Measurements from ENCODE around the gene ABCC9.
"Not testable (repeated sequence)": the region's sequence is repeated elsewhere in the genome, so short reads cannot be mapped to it uniquely, and the experiment has no call there.

ABCC9 gene

DNA sequence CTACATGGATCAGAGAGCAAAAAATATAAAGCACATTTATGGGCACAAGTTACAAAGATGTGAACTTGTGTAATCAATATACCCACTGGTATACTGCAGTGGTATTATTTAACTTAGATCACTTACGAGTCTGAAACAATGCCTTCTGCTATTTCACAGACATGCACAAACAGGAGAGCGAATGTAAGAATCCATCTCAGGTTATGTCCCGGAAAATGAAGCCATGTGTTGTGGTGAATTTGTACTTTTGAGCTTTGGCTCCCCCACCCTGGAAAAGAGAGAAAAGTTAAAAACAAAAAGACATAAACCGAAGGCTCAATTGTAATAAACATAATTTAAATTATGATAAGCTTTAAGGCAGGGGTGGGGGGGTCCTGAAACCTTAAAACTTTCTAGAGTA, 7.6 kb downstream of the ABCC9 start:
- DNase-seq (ENCODE audit: low spot score), result no peak

DNA sequence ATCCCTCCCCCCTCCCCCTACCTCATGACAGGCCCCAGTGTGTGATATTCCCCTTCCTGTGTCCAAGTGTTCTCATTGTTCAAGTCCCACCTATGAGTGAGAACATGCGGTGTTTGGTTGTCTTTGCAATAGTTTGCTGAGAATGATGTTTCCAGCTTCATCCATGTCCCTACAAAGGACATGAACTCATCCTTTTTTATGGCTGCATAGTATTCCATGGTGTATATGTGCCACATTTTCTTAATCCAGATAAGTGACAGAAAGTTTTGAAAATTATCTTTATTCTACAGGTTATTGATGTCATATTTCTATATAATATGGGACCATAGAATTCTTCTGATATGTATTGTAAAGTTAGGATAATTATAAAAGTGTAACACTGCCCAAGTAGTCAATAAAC, 11.3 kb downstream of the ABCC9 start:
- DNase-seq (ENCODE audit: low spot score), result not testable (repeated sequence)

GRCh38 chr12:21925296-21925913, 15.8 kb downstream of the ABCC9 start:
- no peak for DNase-seq (ENCODE audit: low spot score)

DNA sequence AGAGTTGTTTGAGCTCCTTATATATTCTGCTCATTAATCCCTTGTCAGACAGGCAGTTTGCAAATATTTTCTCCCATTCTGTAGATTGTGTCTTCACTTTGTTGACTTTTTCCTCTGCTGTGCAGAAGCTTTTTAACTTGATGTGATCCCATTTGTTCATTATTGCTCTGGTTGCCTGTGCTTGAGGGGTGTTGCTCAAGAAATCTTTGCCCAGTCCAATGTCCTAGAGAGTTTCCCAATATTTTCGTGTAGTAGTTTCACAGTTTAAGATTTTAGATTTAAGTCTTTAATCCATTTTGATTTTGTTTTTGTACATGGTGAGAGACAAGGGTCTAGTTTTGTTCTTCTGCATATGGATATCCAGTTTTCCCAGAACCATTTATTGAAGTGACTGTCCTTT, 19.8 kb downstream of the ABCC9 start:
- no peak for DNase-seq (ENCODE audit: low spot score)

DNA sequence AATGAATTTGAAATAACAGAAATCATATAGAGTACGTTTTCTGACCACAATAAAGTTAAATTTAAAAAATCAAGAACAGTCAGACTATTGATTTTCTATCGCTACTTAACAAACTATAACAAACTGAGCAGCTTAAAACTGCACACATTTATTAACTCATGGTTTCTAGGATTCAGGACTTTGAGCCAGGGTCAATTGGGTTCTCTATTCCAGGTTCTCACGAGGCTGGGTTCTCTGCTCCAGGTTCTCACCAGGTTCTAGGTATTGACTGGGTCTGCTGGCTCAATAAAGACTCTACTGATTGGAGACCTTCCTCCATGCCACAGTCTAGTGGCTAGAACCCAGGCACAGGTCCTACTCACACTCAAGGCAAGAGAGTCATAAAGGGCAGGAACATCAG, 22.8 kb downstream of the ABCC9 start:
- DNase-seq (ENCODE audit: low spot score), result no peak

DNA sequence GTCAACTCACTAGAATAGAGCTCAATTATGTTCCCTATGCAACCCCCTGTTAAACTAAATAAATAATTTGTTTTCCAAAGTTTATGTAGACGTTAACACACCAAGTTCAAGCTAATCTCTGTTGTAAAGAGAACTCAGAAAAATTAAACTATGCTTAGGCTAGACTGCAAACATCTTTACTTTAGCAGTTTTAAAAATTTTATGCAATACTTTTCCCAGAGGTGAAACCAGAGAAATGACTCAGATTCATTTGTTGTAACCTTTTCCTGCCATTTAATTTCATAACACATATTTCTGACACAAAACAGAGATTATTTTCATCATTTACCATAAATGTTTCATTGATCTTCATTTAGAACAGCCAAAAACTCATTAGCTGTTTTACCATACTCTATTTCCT, 27.4 kb downstream of the ABCC9 start:
- DNase-seq (ENCODE audit: low spot score), result no peak

DNA sequence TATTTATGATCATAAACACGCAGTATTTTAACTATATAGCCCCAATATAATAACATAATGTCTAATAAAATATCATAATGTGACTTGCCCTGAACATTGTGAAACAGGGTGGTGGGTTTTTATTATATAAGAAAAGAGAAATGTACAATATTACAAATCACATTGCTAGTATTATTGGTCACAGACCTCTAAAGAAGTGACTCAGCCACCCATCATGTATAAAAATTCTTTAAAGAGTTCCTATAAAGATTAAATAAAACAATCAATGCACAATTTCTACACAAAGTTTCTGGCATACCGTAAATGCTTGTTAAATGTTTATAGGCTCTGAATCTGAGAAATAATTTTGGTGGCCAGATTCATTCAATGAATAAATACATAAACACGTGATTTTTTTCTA, 28.9 kb downstream of the ABCC9 start:
- no peak for DNase-seq (ENCODE audit: low spot score)

DNA sequence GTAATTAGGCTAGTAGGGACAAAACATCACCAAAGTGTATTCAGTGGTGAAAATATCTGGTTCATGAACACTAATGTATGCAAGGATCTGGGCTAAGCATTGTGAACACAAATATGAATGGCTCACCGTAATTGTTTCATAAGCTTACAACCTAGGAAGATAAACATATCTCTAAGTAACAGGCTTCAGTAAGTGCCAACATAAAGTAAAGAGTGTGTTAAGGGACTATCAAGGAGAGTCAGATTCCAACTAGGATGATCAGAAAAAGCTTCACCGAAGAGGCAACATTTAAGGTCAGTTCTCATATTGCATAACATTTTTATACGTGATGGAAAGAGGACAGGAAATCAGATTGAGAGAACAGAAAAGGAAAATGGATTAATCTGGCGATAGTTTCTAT, 29.4 kb downstream of the ABCC9 start:
- DNase-seq (ENCODE audit: low spot score), result no peak

DNA sequence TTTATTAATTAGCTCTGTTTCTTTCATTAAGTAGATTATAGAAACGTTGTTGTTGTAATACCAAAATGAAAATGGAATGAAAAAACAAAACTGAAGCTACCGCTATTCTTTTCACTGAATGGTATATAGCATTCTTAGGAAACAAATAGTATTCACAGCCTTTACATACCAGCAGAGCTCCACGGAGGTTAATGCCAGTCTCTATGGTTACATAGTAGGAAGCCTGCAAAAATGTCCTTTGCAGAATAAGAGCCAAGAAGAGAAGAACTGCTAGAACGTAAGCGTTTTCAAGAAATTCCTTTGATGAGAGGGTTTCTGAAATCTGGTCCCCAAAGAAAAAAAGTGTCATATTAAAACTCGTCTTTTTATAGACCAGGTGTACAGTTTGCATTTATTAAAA, 30.6 kb downstream of the ABCC9 start:
- no peak for DNase-seq (ENCODE audit: low spot score)

DNA sequence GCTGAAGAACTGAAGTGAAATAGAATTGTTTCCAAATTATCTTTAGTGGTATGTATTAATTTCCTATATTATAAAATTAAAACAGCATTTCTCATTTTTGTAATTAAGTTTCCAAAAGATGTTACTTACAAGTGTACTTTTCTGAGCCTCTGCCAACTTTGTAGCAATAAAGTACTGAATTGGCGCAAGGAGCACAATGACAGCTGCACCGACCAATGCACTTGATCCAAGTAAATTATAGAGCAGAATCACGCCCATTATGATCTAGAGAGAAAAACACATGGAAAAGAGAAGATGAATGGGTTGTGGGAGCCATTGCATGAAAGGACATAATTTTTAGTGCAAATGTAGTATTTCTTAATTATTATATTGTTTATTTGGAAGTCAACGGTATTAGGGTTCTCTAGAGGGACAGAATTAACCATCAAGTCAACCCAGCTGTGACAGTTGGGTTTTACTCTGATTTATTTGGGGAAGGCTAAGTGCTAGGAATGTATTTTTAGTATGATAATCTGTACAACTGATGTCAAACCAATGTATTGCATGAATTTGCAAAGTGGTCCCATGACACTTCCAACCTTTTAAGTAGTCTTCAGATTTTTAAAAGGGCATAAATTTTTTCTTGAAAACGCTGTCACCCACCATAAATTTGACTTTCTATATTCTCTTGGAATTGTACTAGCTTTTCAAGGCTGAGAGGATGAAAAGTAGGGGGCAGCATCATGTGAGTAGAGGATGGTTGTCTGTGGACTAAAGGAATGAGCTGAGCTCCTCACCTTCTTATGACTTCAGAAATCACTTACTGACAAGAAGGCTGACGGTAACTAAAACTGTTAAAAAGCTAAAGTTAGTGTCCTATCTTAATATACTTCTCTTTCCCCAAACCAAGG, 33.0 kb downstream of the ABCC9 start:
- DNase-seq (ENCODE audit: low spot score), result no peak

GRCh38 chr12:21906919-21907493, 34.2 kb downstream of the ABCC9 start:
- no peak for DNase-seq (ENCODE audit: low spot score)

DNA sequence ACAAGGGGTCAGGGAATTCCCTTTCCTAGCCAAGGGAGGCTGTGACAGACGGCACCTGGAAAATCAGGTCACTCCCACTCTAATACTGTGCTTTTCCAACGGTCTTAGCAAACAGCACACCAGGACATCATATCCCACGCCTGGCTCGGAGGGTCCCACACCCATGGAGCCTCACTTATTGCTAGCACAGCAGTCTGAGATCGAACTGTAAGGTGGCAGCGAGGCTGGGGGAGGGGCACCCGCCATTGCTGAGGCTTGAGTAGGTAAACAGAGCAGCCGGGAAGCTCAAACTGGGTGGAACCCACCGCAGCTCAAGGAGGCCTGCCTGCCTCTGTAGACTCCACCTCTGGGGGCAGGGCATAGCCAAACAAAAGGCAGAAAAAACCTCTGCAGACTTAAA, 41.7 kb downstream of the ABCC9 start:
- not testable (repeated sequence) for DNase-seq (ENCODE audit: low spot score)

DNA sequence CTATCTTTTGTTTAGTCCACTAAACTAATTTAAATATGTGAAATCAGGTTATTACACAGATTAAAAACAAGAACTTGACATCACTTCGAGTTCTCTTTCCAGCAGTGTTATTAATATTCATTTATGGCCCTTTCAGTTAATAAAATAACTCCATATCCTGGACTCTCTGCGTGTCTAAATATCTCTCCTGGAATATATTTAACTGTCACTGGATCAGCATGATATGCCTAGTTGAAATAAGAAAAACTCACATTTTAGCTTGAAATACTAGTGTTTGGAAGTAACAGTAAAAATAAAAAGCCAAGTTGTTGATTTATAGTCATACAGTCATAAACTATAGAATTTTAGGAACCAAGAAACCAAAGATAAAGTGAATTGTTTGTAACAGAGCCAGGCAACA, 45.6 kb downstream of the ABCC9 start:
- no peak for DNase-seq (ENCODE audit: low spot score)

DNA sequence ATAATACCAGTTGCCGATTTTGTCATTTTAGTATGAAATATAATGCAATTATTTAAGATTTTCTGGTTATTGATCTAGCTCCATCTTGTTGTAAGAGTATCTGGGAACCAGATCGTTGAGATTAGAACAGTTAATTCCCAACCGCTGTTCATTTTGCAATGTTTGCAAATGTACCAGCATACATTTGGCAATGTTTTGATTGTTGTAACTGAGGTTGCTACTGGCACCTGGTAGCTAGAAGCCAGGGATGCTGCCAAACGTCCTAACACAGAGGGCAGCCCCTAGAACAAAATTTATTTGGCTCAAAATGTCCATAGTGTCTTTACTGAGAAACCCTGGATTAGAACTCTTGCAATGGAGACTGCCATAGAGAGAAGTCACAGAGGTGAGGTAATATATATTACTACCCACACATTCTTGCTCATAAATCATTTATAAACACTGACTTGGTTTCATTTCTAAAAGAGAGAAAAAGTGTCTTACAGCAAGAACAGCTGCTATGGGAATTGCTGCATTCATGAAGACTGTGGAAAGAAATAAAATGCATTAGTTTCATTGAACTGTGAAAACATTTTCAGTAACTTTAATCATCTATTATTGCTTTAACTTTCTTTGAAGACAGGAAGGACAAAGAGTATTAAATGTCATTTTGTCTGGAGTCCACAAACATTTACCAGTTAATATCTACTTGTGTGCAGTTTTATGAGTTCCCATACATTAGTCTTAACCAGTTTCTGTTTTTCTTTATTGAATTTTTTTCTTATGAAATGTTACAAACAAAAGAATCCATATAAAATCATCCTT, 46.2 kb downstream of the ABCC9 start:
- no peak for DNase-seq (ENCODE audit: low spot score)

- no peak for DNase-seq (ENCODE audit: low spot score)
These were observed 47.3 kb downstream of the ABCC9 start for GRCh38 chr12:21893924-21894323.

GRCh38 chr12:21892341-21892740, 48.9 kb downstream of the ABCC9 start:
- no peak for DNase-seq (ENCODE audit: low spot score)

DNA sequence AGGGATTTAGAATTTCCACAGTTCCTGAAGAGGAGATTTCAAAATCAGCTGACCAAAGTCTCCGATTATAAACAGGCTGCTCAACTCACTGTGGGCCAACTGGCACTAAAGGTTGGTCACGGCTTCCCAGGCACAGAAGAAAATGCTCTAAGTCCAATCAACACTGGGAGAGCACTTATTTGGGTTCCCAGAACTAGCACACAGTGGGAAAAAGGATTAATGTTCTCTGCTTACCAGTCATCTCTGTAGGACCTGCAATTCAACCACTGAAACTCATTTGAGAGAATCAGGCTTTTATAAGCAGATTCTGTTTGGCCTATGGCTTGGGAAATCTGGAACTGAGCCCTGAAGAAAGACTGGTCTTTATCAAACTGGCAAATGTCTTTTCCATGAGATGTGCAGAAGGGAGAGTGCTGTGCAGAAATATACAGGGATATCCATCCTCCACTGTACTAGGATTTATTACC, 49.4 kb downstream of the ABCC9 start:
- no peak for DNase-seq (ENCODE audit: low spot score)

DNA sequence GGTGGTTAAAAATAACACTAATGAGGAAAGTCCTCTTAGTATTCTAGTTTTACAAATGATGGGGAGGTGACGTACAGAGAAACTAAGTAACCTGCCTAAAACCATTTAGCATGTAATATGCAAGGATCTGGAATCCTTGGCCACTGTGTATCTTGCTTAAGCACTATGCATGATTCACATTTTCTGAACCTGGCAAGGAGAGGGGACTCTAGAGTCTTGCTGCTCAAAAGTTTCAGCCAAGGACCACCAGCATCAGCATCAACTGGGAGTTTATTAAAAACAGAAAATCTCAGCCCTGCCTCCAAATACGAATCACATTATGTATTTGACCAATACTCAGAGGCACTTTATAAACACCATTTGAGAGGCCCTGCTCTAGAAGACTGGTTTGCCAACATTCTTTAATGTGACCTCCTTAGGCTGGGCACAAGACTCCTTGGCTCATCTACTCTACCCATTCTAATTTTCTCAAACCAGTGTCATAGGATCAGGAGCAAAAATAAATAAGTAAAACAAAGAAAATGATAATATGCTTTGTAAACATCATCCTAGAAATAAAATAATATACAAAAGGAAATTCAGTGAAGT, 52.9 kb downstream of the ABCC9 start:
- no peak for DNase-seq (ENCODE audit: low spot score)

- no peak for DNase-seq (ENCODE audit: low spot score)
These were observed 56.3 kb downstream of the ABCC9 start for GRCh38 chr12:21884936-21885335.

GRCh38 chr12:21882635-21883034, 58.6 kb downstream of the ABCC9 start:
- DNase-seq (ENCODE audit: low spot score), result no peak

- no peak for DNase-seq (ENCODE audit: low spot score)
These were observed 59.3 kb downstream of the ABCC9 start for GRCh38 chr12:21881965-21882364.

DNA sequence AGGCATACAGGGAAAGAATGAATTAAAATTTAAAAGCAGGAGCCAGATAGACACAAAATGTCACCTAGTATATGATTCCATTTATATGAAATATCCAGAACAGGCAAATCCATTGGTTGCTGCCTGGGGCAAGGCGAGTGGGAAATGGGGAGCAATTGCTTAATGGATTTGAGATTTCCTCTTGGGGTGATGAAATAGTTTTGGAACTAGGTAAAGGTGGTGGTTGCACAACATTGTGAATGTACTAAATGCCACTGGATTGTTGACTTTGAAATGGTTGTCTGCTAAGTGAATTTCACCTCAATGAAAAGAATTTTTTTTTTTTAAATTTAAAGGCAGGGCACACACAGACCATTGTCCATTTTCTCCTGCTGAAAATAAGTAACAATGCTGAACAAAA, 61.9 kb downstream of the ABCC9 start:
- no peak for DNase-seq (ENCODE audit: low spot score)
